ENCODE measurements around the gene KRT78.

Gene KRT78

GRCh38 chr12:52794479-52795331, 54.1 kb downstream of the KRT78 start:
- DNase-seq = no peak

GRCh38 chr12:52792185-52793029, 56.4 kb downstream of the KRT78 start:
- DNase-seq = no peak

- no peak for DNase-seq
Measured at GRCh38 chr12:52791271-52792184, 57.3 kb downstream of the KRT78 start.

GRCh38 chr12:52790427-52791270, 58.1 kb downstream of the KRT78 start:
- DNase-seq = no peak

GRCh38 chr12:52789637-52790426, 59.0 kb downstream of the KRT78 start:
- DNase-seq = no peak

- no peak for DNase-seq
Measured at GRCh38 chr12:52788876-52789636, 59.7 kb downstream of the KRT78 start.

GRCh38 chr12:52788192-52788875, 60.5 kb downstream of the KRT78 start:
- no peak for DNase-seq
